NB4 (cell line): ENCODE data around the gene NCK2.

Source experiments
- DNase-seq: peaks from one replicate; pipeline ENCODE4 v3.0.0; 2010; ENCODE audit warnings: low read depth
- H3K4me3 ChIP-seq: one replicate; pipeline ENCODE4 v1.5.1; 2011; ENCODE audit warnings: mild to moderate bottlenecking, low read depth, low read length, moderate library complexity
- MYC ChIP-seq: IDR thresholded peaks from 2 replicates; pipeline ENCODE4 v1.6.1; 2011; ENCODE audit warnings: low read depth, low read length
- POLR2A ChIP-seq: IDR thresholded peaks from 2 replicates; pipeline ENCODE4 v1.6.1; 2011; ENCODE audit warnings: mild to moderate bottlenecking; ENCODE audit not compliant: insufficient read length; ENCODE audit errors: extremely low read depth
- TF ChIP-seq, protein P1 (sequence below): IDR thresholded peaks from 2 replicates; pipeline ENCODE4 v1.6.1; 2011; ENCODE audit warnings: low read depth, low read length
- TF ChIP-seq, protein P2 (sequence below): IDR thresholded peaks from one replicate; pipeline ENCODE4 v1.5.1; 2012; ENCODE audit warnings: low read depth, low read length

NCK2 gene

DNA sequence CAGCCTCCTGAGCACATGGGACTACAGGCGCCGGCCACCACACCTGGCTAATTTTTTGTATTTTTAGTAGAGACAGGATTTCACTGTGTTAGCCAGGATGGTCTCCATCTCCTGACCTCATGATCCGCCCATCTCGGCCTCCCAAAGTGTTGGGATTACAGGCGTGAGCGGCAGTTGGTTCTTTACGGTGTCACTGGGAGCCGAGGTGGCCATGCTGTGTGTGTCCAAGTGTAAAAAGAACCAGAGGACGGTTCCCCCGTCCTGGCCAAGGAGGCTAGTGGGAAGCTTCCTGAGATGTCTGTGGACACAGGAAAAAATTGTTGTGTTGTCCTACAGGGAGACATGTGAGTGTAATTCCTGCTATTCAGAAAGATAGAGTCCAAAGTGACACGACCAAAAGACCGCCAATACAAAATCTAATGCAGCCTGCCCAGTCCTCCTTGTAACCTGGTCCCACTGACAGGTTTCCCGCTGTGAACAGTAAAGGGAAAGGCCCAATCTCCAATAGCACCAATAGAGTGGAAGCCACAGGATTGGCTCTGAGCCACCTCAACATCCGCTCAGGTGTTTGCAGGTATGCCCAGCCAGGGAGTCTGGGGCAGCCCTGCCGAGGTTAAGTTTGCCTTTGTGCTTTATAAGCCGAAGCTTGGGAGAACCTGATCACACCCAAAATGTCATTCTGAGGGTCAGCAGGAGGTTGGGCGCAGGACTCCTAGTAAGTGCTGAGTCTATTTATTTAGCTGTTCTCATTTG, 40.6 kb downstream of the NCK2 start:
- DNase-seq, result no peak
- TF ChIP-seq, protein P1, sequence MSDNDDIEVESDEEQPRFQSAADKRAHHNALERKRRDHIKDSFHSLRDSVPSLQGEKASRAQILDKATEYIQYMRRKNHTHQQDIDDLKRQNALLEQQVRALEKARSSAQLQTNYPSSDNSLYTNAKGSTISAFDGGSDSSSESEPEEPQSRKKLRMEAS, result no peak
- TF ChIP-seq MYC, result no peak
- TF ChIP-seq, protein P2, sequence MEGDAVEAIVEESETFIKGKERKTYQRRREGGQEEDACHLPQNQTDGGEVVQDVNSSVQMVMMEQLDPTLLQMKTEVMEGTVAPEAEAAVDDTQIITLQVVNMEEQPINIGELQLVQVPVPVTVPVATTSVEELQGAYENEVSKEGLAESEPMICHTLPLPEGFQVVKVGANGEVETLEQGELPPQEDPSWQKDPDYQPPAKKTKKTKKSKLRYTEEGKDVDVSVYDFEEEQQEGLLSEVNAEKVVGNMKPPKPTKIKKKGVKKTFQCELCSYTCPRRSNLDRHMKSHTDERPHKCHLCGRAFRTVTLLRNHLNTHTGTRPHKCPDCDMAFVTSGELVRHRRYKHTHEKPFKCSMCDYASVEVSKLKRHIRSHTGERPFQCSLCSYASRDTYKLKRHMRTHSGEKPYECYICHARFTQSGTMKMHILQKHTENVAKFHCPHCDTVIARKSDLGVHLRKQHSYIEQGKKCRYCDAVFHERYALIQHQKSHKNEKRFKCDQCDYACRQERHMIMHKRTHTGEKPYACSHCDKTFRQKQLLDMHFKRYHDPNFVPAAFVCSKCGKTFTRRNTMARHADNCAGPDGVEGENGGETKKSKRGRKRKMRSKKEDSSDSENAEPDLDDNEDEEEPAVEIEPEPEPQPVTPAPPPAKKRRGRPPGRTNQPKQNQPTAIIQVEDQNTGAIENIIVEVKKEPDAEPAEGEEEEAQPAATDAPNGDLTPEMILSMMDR, result no peak
- no peak for TF ChIP-seq POLR2A

GRCh38 chr2:105786231-105787230, 41.8 kb downstream of the NCK2 start:
- DNase-seq, result peak; percentile 94
- peak overlapping the region; percentile 42 for H3K4me3 ChIP-seq
- TF ChIP-seq, protein P1, result peak; percentile 69
- TF ChIP-seq, protein P2, result no peak
- no peak for TF ChIP-seq POLR2A
- peak; percentile 62 for TF ChIP-seq MYC

More for the DNA sequence above, 40.6 kb downstream of the NCK2 start:
- H3K4me3 ChIP-seq, result no peak overlapping the region

DNA sequence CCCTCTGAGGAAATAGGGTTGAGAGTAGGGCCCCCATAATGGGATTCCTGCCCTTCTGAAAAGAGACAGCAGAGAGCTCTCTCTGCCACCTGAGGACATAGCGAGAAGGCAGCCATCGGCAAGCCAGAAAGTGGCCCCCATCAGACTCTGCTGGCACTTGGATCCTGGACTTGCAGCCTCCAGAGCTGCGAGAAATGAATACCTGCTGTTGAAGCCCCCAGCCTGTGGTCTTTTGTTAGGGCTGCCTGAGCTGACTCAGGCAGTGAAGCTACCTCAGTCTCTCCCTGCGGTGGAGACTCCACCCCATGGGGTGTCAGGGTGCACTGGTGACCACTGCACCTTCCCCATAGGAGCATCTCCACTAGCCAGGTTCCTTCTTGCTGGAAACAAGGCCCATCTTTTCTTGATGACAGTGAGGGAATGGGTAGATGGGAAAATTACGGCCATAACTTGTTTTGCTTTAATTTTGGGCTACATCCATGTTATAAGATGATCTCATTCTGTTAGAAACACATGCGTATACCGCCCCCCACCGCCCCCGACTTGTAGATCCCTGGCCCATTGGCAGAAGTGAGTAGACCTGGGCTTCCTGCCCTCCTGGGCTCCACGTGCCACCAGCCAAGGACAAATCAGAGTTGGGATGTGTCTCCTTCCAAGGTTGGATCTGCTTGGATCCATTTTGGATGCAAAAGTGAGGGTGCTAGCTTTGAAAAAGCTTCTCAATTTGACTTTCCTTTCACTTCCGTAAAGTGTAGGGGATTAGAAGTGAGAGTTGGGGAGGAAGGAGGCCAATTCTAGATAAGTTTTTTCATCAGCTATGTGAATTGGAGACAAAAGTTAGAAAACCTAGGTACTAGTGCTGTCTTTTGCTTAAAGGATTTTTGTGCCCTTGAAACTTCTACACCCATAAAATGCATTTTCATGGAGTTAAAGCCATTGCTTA, 42.9 kb downstream of the NCK2 start:
- DNase-seq, result peak; percentile 81
- peak overlapping the region; percentile 42 for H3K4me3 ChIP-seq
- TF ChIP-seq, protein P1, result 0 out of 2 replicates have a peak, but pooled peaks have one; percentile 16
- TF ChIP-seq POLR2A, result no peak
- TF ChIP-seq, protein P2, result peak; percentile 31

DNA sequence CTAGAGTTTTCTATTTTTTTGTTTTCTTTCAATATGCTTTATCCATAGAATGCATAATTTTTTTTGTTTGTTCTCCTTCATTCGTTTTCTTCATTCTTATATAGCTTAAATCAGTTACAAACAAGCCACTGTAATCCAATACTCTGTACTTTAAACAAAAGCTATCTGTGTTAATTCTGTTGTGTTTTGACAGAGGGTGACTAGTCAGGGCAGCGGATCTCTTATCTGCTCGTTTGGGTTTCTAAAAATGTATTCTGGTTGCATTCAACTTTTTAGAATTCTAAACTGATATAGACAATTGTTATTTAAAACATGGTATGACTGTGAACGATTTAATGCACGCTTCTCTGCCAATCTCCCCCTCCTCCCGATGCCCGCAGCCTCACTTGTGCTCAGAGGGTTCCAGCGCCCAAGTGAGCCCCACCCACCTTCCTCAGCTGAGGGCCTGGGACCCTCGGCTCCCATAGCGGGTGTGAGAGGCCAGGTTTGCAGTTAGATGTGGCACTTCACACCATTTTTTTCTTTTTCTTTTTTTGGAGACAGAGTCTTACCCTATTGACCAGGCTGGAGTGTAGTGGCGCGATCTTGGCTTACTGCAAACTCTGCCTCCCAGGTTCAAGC, 44.1 kb downstream of the NCK2 start:
- peak overlapping the region; percentile 35 for H3K4me3 ChIP-seq
- TF ChIP-seq MYC, result no peak
- TF ChIP-seq, protein P1, result no peak
- TF ChIP-seq, protein P2, result no peak
- TF ChIP-seq POLR2A, result no peak
- no peak for DNase-seq
